GM19455 (cell line): Measurements from ENCODE around the gene PPFIBP1.
"Not testable (repeated sequence)": the region's sequence is repeated elsewhere in the genome, so short reads cannot be mapped to it uniquely, and the experiment has no call there.

Source experiments
- ATAC-seq: cut with Tn5 transposase; IDR thresholded peaks from one replicate; pipeline ENCODE4 v1.9.1; 2021; ENCODE audit not compliant: unreplicated experiment

PPFIBP1 gene

DNA sequence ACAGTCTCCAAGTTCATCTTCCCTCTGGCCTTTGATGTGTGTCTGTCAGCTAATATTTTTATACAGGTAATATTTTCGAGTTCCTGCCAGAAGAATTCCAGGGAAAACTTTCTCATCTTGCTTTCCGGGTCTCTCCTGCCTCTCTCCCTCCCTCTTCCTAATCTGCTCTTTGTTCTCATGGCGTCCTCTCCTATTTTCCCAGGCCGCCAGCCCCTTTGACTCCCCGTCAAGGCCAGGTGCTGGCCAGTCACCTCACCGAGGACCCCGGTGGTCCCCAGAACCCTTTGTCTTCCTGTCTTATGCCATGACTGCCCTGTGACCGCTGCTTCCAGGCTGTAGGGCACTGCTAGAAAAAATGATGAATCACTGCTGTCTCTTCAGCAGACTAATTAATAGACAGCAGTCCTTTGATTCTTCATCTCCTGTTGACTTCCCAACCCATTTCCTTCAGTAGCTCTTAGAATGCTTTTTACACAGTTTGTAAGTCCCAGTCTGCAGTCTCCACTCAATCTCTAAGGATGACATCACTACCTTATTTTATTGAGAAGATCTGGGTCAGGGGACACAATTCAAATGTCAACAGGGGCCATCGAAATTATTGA lies 40.7 kb downstream of the PPFIBP1 start:
- ATAC-seq, result no peak

GRCh38 chr12:27566159-27566558 lies 42.2 kb downstream of the PPFIBP1 start:
- ATAC-seq, result no peak

DNA sequence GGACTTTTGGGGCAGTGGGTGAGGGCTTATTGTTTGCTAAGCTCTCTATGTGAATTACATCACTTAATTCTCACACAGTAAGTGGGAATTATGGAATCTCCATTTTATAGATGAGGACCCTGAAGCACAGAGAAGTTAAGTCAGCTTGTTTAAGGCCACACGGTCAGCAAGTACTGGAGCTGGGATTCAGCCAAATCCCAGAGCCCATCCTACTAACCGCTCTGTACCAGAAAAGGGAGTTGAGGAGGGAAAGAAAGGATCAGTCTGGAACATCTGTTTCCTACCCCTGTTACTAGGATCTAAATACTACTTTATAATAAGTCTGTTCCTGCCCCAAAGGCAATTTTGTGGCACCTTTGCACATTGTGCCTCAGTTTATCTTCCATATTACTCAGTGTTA lies 42.6 kb downstream of the PPFIBP1 start:
- no peak for ATAC-seq

- no peak for ATAC-seq
These were observed 47.5 kb downstream of the PPFIBP1 start for GRCh38 chr12:27571463-27571862.

DNA sequence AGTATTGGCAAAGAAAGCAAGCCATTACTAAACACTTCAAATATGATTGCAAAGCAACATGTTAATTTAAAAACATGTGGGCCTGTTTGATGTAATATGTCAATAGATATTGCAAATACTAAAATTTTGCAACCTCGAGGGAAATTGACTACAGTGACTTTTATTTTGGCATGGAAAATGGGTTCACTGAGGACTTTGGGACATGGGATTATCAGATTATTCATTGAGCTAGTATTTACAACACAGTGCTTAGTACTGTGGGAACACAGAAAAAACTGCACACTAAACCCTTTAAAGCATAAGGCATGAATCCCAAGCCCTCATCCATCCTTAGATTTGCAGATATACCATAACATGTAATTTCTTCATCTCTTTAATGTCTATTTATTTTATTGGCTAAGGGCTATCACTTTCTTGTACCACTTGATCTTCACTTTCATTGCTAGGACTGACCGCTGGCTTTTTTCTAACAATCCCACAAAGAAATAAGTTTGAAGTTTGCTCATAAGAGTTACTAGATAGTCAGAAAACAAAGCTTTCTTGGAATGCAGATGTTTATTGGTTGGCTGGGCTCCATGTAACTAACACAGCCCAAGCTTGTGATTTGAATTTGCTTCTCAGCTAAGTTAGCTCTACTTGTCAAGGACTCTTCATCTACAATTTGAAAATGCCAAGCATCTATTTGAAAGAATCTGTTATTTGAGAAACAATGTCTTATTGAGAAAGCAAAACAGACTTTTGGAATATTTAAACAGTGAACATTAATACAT lies 48.7 kb downstream of the PPFIBP1 start:
- ATAC-seq, result no peak

GRCh38 chr12:27573972-27574371 lies 50.0 kb downstream of the PPFIBP1 start:
- ATAC-seq, result no peak

- ATAC-seq, result no peak
These were observed 51.2 kb downstream of the PPFIBP1 start for GRCh38 chr12:27575090-27575761.

GRCh38 chr12:27575762-27576118 lies 51.7 kb downstream of the PPFIBP1 start:
- ATAC-seq, result no peak

- no peak for ATAC-seq
These were observed 52.8 kb downstream of the PPFIBP1 start for GRCh38 chr12:27576667-27577347.

- no peak for ATAC-seq
These were observed 53.7 kb downstream of the PPFIBP1 start for GRCh38 chr12:27577688-27578087.

DNA sequence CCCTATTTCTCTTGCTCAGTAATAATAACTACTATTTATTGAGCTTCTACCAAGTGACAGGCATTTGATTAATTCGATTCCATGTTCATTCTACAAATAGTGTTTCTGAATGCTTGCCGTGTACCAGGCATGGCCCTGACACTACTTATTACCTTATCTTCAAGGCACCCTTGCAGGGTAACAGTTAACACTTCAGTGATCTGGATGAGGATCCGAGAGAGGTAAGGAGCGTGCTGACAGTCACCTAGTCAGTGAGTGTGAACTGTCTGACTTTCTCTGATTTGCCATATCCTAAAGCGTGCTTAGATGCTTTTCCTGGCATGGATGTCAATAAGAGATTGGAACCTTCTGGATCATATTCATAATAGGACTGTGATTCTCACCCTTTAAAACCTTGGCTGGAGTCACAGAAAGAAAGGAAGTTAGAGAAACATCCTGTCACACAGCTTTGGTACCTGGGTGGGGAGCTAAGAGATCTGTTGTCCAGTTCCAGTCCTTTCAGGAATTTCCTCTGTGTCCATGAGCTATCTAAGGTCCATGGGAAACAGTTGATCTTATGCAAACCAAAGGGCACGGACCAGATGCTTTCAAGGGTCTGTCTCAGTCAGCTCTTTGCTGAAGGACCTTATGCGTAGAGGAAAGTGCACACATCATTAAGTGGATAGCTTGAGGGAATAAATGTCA lies 54.8 kb downstream of the PPFIBP1 start:
- ATAC-seq, result no peak

- ATAC-seq, result no peak
These were observed 56.7 kb downstream of the PPFIBP1 start for GRCh38 chr12:27580561-27581330.

GRCh38 chr12:27581331-27581671 lies 57.3 kb downstream of the PPFIBP1 start:
- not testable (repeated sequence) for ATAC-seq

DNA sequence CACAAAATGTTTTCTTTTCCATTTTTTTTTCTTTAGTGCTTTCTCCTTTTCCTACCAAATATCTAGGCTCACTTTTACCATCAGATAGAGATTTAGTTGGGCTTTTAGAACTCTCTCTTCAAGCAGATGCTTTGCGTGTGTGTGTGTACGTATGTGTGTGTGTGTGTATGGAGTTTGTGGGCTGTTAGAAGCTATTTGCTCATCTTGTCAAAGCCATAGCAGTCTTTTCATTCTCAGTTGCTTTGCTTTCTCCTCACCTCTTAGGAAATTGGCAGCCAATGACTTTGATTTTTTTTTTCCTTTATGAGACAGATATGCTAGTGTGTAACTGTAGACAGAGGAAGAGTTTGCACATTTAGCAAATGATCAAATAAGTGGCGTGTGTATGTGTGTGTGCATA lies 57.8 kb downstream of the PPFIBP1 start:
- not testable (repeated sequence) for ATAC-seq

- ATAC-seq, result not testable (repeated sequence)
These were observed 58.4 kb downstream of the PPFIBP1 start for GRCh38 chr12:27582445-27582844.

DNA sequence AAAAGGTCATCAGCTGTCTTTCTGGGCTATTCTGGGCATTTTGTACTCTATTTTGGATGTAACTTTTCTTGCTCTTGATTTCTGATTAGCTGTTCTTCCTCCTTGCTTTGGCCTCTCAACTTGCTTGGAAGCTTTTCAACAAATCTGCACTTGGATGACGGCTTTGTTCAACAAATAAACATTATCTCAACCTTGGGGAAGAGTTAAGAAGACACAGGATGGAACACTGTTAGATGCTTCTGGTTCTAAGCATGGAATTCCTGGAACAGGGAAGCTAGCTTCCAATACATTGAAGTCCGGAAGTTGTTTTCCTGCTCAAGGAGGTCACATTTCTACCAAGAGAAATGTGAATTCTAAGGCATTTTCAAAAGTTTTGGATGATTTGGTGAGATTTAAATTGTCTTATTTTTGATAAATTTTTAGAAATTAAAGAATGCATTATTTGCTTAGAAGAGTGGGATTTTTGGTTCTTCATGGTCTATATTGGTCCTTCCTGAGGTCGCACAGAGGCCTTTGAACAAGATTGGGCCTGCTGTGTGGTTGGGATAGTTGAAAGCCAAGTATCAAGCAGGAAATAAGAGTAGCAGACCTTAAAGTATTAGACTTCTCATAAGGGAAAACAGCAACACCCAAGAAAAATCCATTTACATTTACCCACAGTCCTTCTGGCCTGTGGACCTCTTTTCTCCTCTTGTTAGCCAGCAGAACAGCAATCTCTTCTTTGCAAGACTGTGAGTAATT lies 59.2 kb downstream of the PPFIBP1 start:
- no peak for ATAC-seq

- no peak for ATAC-seq
These were observed 60.0 kb downstream of the PPFIBP1 start for GRCh38 chr12:27583981-27584380.

DNA sequence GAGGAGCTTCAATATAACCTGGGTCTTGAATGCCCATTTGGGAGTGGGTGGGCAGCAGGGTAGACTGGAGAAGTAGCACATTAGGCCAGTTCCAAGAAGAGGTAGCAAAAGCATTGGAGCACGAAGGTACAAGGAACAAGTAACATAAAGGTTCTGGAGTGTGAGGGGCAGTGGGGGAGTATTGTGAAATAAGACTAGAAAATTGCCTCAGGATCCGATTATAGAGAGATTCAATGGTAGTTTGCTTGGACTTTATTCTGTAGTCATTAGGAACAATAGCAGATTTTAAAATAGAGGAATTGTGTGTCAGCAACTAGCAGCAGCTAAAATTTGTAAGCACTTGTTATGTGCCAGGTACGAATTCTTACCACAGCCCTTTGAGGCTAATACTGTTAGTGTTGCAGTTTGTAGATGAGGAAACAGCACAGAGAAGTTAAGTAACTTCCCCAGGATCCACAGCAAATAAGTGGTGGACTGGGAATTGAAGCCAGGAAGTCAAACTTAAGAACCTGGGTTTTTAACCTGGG lies 61.8 kb downstream of the PPFIBP1 start:
- no peak for ATAC-seq

DNA sequence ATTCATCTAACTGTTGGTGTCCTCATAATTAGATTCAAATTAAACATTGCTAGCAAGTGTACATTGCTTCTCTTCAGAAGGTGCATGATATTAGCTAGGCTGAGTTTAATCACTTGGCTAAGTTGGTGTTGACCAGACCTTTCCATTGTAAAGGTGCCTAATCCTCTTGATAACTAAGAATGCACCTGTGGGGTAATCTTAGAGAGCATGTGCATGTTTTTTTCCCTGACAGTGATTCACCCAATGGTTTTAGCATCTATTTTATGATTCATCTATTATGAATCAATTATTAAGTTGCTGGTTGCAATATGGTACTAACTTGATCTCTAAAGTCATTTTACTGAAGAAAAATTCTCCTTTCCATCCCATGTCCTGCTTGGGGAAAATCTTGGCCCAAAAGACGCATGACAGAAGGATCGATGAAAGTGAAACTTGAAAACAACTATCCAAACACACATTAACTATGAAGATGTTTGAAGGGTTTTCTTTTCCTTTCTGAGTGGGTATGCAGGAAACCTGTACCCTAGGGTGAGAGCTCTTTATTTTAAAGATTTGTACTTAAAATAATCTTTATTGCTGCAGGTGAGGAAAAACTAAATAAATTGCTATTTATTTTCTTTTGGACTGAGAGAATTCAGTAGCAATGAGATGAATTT lies 64.2 kb downstream of the PPFIBP1 start:
- ATAC-seq, result not testable (repeated sequence)
